ENCODE data around the gene PFDN2. TPM values are rescaled to one million over a fixed set of nuclear protein-coding genes. Genes with fewer than 3 reads are reported as not detected.

PFDN2 gene
- total and polyA plus RNA-seq, 9 donors: 29.5 to 93.0 (median 73.8) TPM

- Histone ChIP-seq H3K36me3 (ENCODE audit: control insufficient read depth, insufficient read depth, low read length) (no peaks in the 10 kb centered on the region), H3K4me1 (ENCODE audit: control insufficient read depth, insufficient read depth, low read length) (no peaks in the 10 kb centered on the region), H3K4me3 (ENCODE audit: low read length) (no peak overlapping the region), H3K9me3 (replicated peaks; ENCODE audit: control insufficient read depth, low read depth, low read length) (no peaks in the 10 kb centered on the region), H3K27me3 (ENCODE audit: control insufficient read depth, insufficient read depth, low read length) (peaks cover 10% of the 10 kb centered on the region), H3K27ac (ENCODE audit: low read length) (no peak overlapping the region)
- WGBS (ENCODE audit: insufficient coverage): 50% methylated on average over 1 of the region's 6 CpGs
- DNase-seq: no peak
Observed at GRCh38 chr1:161059293-161059692, 58.5 kb downstream of the PFDN2 start.

DNA sequence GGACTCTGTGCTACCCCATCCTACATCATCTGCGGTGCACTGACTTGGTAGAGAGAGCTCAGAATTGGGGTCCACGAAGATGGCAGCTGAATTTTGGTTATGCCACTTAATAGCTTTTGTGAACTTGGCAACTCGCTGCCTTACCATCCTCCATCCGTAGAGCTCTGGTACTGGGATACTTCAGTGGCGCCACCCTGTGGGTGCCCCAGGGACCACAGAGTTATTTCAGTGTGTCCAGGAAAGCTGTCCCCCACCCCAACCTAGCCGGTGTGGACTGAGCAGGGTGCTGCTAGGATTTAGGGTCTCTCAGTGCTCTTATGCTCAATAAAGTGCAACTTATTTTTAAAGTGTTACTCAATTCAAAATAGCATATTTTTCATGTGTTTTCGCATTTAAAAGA, 63.0 kb downstream of the PFDN2 start:
- DNase-seq: no peak
- 100% methylated on average over 1 of the region's 7 CpGs for WGBS (ENCODE audit: insufficient coverage)
- Histone ChIP-seq H3K27me3 (ENCODE audit: control insufficient read depth, insufficient read depth, low read length) (peaks cover 13% of the 10 kb centered on the region), H3K27ac (ENCODE audit: low read length) (no peak overlapping the region), H3K4me3 (ENCODE audit: low read length) (no peak overlapping the region), H3K9me3 (replicated peaks; ENCODE audit: control insufficient read depth, low read depth, low read length) (no peaks in the 10 kb centered on the region), H3K36me3 (ENCODE audit: control insufficient read depth, insufficient read depth, low read length) (no peaks in the 10 kb centered on the region), H3K4me1 (ENCODE audit: control insufficient read depth, insufficient read depth, low read length) (no peaks in the 10 kb centered on the region)

DNA sequence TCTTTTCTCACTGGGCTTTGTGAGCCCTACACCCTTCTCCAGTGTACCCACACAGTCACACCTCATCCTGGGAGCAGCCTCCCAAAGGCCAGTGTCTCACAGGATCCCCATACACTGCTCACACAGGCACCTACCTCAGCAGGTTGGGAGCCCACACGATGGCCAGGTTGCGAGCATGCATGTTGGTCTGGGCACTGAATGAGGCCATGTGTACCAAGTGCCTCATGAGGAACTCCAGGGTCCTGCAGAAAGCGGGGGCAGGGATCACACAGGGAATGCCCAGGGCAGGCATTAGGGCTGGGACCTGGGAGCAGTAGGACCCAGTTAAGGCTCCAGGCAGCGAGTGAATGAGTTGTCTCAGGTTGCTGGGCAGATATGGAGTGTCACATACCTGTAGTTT, 63.6 kb downstream of the PFDN2 start:
- no peaks in the 10 kb centered on the region for H3K4me1 ChIP-seq (ENCODE audit: control insufficient read depth, insufficient read depth, low read length)
- H3K36me3 ChIP-seq (ENCODE audit: control insufficient read depth, insufficient read depth, low read length): no peaks in the 10 kb centered on the region
- 84% methylated on average over 4 of the region's 4 CpGs for WGBS (ENCODE audit: insufficient coverage)
- no peak overlapping the region for H3K27ac ChIP-seq (ENCODE audit: low read length)
- peaks cover 13% of the 10 kb centered on the region for H3K27me3 ChIP-seq (ENCODE audit: control insufficient read depth, insufficient read depth, low read length)
- H3K4me3 ChIP-seq (ENCODE audit: low read length): no peak overlapping the region
- no peaks in the 10 kb centered on the region for H3K9me3 ChIP-seq (replicated peaks; ENCODE audit: control insufficient read depth, low read depth, low read length)
- DNase-seq: no peak

DNA sequence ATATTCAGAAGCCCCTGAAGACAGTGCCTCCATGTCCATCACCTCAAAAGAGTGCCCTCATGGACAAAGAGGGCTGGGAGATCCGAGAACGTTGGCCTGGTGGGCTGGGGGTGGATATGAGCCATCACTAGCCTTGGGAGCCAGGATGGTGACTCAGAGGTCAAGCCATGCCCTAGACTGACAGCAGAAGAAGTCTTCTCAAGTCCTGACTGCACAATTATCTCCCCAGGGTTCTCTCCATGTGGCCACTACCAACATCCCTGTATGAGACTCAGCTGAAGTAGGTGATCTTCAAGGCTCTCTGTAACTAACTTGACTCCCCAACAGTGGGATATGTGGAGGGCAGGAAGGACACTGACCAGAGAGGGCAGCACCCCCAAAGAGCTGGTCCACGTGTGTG, 64.9 kb downstream of the PFDN2 start:
- Histone ChIP-seq H3K4me1 (ENCODE audit: control insufficient read depth, insufficient read depth, low read length) (no peaks in the 10 kb centered on the region), H3K4me3 (ENCODE audit: low read length) (no peak overlapping the region), H3K9me3 (replicated peaks; ENCODE audit: control insufficient read depth, low read depth, low read length) (no peaks in the 10 kb centered on the region), H3K27me3 (ENCODE audit: control insufficient read depth, insufficient read depth, low read length) (peaks cover 17% of the 10 kb centered on the region), H3K36me3 (ENCODE audit: control insufficient read depth, insufficient read depth, low read length) (no peaks in the 10 kb centered on the region), H3K27ac (ENCODE audit: low read length) (no peak overlapping the region)
- WGBS (ENCODE audit: insufficient coverage): no CpG with 5 or more reads among the region's 3 CpGs
- no peak for DNase-seq

DNA sequence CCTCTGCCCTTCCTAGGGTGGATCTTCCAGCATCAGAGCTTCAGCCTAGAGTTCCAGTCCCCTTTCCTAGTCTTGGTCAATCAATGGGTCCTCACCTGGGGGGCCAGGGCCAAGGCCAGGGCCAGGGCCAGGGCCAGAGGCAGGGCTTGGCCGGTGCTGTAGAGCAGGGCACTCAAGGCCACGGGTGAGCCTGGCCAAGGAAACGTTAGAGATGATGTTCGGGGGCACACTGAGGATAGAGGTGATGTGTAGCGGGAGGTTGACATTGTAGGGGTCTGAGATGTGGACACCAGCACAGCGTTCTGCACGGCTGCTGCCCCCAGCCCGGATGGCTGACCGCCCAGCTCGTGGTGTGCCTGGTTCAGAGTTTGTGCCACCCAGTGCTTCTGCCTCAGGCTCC, 66.6 kb downstream of the PFDN2 start:
- H3K36me3 ChIP-seq (ENCODE audit: control insufficient read depth, insufficient read depth, low read length): no peaks in the 10 kb centered on the region
- 92% methylated on average over 10 of the region's 10 CpGs for WGBS (ENCODE audit: insufficient coverage)
- H3K27me3 ChIP-seq (ENCODE audit: control insufficient read depth, insufficient read depth, low read length): peaks cover 19% of the 10 kb centered on the region
- H3K27ac ChIP-seq (ENCODE audit: low read length): no peak overlapping the region
- H3K4me3 ChIP-seq (ENCODE audit: low read length): no peak overlapping the region
- no peak for DNase-seq
- H3K4me1 ChIP-seq (ENCODE audit: control insufficient read depth, insufficient read depth, low read length): peaks cover 2% of the 10 kb centered on the region
- peaks cover 7% of the 10 kb centered on the region for H3K9me3 ChIP-seq (replicated peaks; ENCODE audit: control insufficient read depth, low read depth, low read length)

Other genes with a start within 250 kb of the PFDN2 start
- gene ITLN1, start 232.9 kb downstream of the PFDN2 start, total RNA-seq: 0.13 TPM
- gene ITLN1, start 232.9 kb downstream of the PFDN2 start, polyA plus RNA-seq (ENCODE audit: insufficient read depth in 1 of 8, insufficient read length in 8 of 8, low replicate concordance in 1 of 8): 1 to 10 TPM in 2 of 8 donors, under 1 TPM in 4, not detected in 2; 0.19 to 8.6 (median 0.37) TPM
- not detected for gene ITLN2, start 163.2 kb downstream of the PFDN2 start, total RNA-seq
- gene ITLN2, start 163.2 kb downstream of the PFDN2 start, polyA plus RNA-seq (ENCODE audit: insufficient read depth in 1 of 8, insufficient read length in 8 of 8, low replicate concordance in 1 of 8): under 1 TPM in 1 of 8 donors, not detected in 7; 0.56 TPM
- 11.7 TPM for gene F11R, start 96.9 kb downstream of the PFDN2 start, total RNA-seq
- 10 to 100 TPM in 7 of 8 donors, 1 to 10 TPM in 1; 8.9 to 28.0 (median 12.7) TPM for gene F11R, start 96.9 kb downstream of the PFDN2 start, polyA plus RNA-seq (ENCODE audit: insufficient read depth in 1 of 8, insufficient read length in 8 of 8, low replicate concordance in 1 of 8)
- gene TSTD1, start 79.1 kb downstream of the PFDN2 start, total RNA-seq: 28.8 TPM
- gene TSTD1, start 79.1 kb downstream of the PFDN2 start, polyA plus RNA-seq (ENCODE audit: insufficient read depth in 1 of 8, insufficient read length in 8 of 8, low replicate concordance in 1 of 8): 10 to 100 TPM; 22.4 to 36.7 (median 25.4) TPM
- 46.9 TPM for gene USF1, start 72.1 kb downstream of the PFDN2 start, total RNA-seq
- 10 to 100 TPM; 34.9 to 42.5 (median 37.9) TPM for gene USF1, start 72.1 kb downstream of the PFDN2 start, polyA plus RNA-seq (ENCODE audit: insufficient read depth in 1 of 8, insufficient read length in 8 of 8, low replicate concordance in 1 of 8)
- gene ARHGAP30, start 48.1 kb downstream of the PFDN2 start, total RNA-seq: 1.3 TPM
- gene ARHGAP30, start 48.1 kb downstream of the PFDN2 start, polyA plus RNA-seq (ENCODE audit: insufficient read depth in 1 of 8, insufficient read length in 8 of 8, low replicate concordance in 1 of 8): 1 to 10 TPM; 2.7 to 3.4 (median 2.9) TPM
- gene NECTIN4, start 28.5 kb downstream of the PFDN2 start, total RNA-seq: 0.04 TPM
- gene NECTIN4, start 28.5 kb downstream of the PFDN2 start, polyA plus RNA-seq (ENCODE audit: insufficient read depth in 1 of 8, insufficient read length in 8 of 8, low replicate concordance in 1 of 8): 1 to 10 TPM in 1 of 8 donors, under 1 TPM in 6, not detected in 1; 0.05 to 6.1 (median 0.10) TPM
- gene KLHDC9, start 19.7 kb downstream of the PFDN2 start, total RNA-seq: 1.0 TPM
- gene KLHDC9, start 19.7 kb downstream of the PFDN2 start, polyA plus RNA-seq (ENCODE audit: insufficient read depth in 1 of 8, insufficient read length in 8 of 8, low replicate concordance in 1 of 8): 1 to 10 TPM in 2 of 8 donors, under 1 TPM in 6; 0.23 to 1.5 (median 0.64) TPM
- gene NIT1, start 68 bp upstream of the PFDN2 start, total RNA-seq: 29.1 TPM
- gene NIT1, start 68 bp upstream of the PFDN2 start, polyA plus RNA-seq (ENCODE audit: insufficient read depth in 1 of 8, insufficient read length in 8 of 8, low replicate concordance in 1 of 8): 10 to 100 TPM; 26.7 to 34.3 (median 30.2) TPM
- gene DEDD, start 14.6 kb upstream of the PFDN2 start, total RNA-seq: 16.8 TPM
- gene DEDD, start 14.6 kb upstream of the PFDN2 start, polyA plus RNA-seq (ENCODE audit: insufficient read depth in 1 of 8, insufficient read length in 8 of 8, low replicate concordance in 1 of 8): 10 to 100 TPM; 36.1 to 48.1 (median 40.7) TPM
- 79.8 TPM for gene UFC1, start 35.9 kb upstream of the PFDN2 start, total RNA-seq
- gene UFC1, start 35.9 kb upstream of the PFDN2 start, polyA plus RNA-seq (ENCODE audit: insufficient read depth in 1 of 8, insufficient read length in 8 of 8, low replicate concordance in 1 of 8): 100 to 1,000 TPM in 7 of 8 donors, 10 to 100 TPM in 1; 90.7 to 132 (median 107) TPM
- 10.4 TPM for gene USP21, start 41.5 kb upstream of the PFDN2 start, total RNA-seq
- 10 to 100 TPM; 24.6 to 36.2 (median 26.3) TPM for gene USP21, start 41.5 kb upstream of the PFDN2 start, polyA plus RNA-seq (ENCODE audit: insufficient read depth in 1 of 8, insufficient read length in 8 of 8, low replicate concordance in 1 of 8)
- gene PPOX, start 48.4 kb upstream of the PFDN2 start, total RNA-seq: 22.4 TPM
- 10 to 100 TPM; 16.1 to 28.6 (median 22.3) TPM for gene PPOX, start 48.4 kb upstream of the PFDN2 start, polyA plus RNA-seq (ENCODE audit: insufficient read depth in 1 of 8, insufficient read length in 8 of 8, low replicate concordance in 1 of 8)
- gene B4GALT3, start 59.5 kb upstream of the PFDN2 start, total RNA-seq: 16.7 TPM
- 10 to 100 TPM; 22.3 to 29.8 (median 23.5) TPM for gene B4GALT3, start 59.5 kb upstream of the PFDN2 start, polyA plus RNA-seq (ENCODE audit: insufficient read depth in 1 of 8, insufficient read length in 8 of 8, low replicate concordance in 1 of 8)
- 7.8 TPM for gene ADAMTS4, start 81.0 kb upstream of the PFDN2 start, total RNA-seq
- gene ADAMTS4, start 81.0 kb upstream of the PFDN2 start, polyA plus RNA-seq (ENCODE audit: insufficient read depth in 1 of 8, insufficient read length in 8 of 8, low replicate concordance in 1 of 8): 10 to 100 TPM in 4 of 8 donors, 1 to 10 TPM in 4; 8.6 to 14.1 (median 10.6) TPM
- 84.4 TPM for gene NDUFS2, start 84.3 kb upstream of the PFDN2 start, total RNA-seq
- gene NDUFS2, start 84.3 kb upstream of the PFDN2 start, polyA plus RNA-seq (ENCODE audit: insufficient read depth in 1 of 8, insufficient read length in 8 of 8, low replicate concordance in 1 of 8): 100 to 1,000 TPM; 134 to 163 (median 146) TPM
- gene FCER1G, start 97.3 kb upstream of the PFDN2 start, total RNA-seq: 6.9 TPM
- gene FCER1G, start 97.3 kb upstream of the PFDN2 start, polyA plus RNA-seq (ENCODE audit: insufficient read depth in 1 of 8, insufficient read length in 8 of 8, low replicate concordance in 1 of 8): 10 to 100 TPM; 13.2 to 24.9 (median 20.4) TPM
- gene APOA2, start 105.6 kb upstream of the PFDN2 start, total RNA-seq: 1.7 TPM
- 10 to 100 TPM in 2 of 8 donors, 1 to 10 TPM in 1, under 1 TPM in 2, not detected in 3; 0.17 to 31.3 (median 1.7) TPM for gene APOA2, start 105.6 kb upstream of the PFDN2 start, polyA plus RNA-seq (ENCODE audit: insufficient read depth in 1 of 8, insufficient read length in 8 of 8, low replicate concordance in 1 of 8)
- 9.3 TPM for gene TOMM40L, start 108.0 kb upstream of the PFDN2 start, total RNA-seq
- 10 to 100 TPM in 2 of 8 donors, 1 to 10 TPM in 6; 8.7 to 11.0 (median 9.6) TPM for gene TOMM40L, start 108.0 kb upstream of the PFDN2 start, polyA plus RNA-seq (ENCODE audit: insufficient read depth in 1 of 8, insufficient read length in 8 of 8, low replicate concordance in 1 of 8)
- not detected for gene NR1I3, start 120.2 kb upstream of the PFDN2 start, total RNA-seq
- 1 to 10 TPM in 6 of 8 donors, under 1 TPM in 2; 0.50 to 1.5 (median 1.1) TPM for gene NR1I3, start 120.2 kb upstream of the PFDN2 start, polyA plus RNA-seq (ENCODE audit: insufficient read depth in 1 of 8, insufficient read length in 8 of 8, low replicate concordance in 1 of 8)
- gene PCP4L1, start 140.7 kb upstream of the PFDN2 start, total RNA-seq: 0.04 TPM
- 1 to 10 TPM in 1 of 8 donors, under 1 TPM in 6, not detected in 1; 0.13 to 1.2 (median 0.37) TPM for gene PCP4L1, start 140.7 kb upstream of the PFDN2 start, polyA plus RNA-seq (ENCODE audit: insufficient read depth in 1 of 8, insufficient read length in 8 of 8, low replicate concordance in 1 of 8)
- 21.9 TPM for gene MPZ, start 191.9 kb upstream of the PFDN2 start, total RNA-seq
- 10 to 100 TPM in 5 of 8 donors, 1 to 10 TPM in 3; 6.5 to 38.1 (median 14.3) TPM for gene MPZ, start 191.9 kb upstream of the PFDN2 start, polyA plus RNA-seq (ENCODE audit: insufficient read depth in 1 of 8, insufficient read length in 8 of 8, low replicate concordance in 1 of 8)
- 20.2 TPM for gene SDHC, start 196.3 kb upstream of the PFDN2 start, total RNA-seq
- 100 to 1,000 TPM; 112 to 145 (median 136) TPM for gene SDHC, start 196.3 kb upstream of the PFDN2 start, polyA plus RNA-seq (ENCODE audit: insufficient read depth in 1 of 8, insufficient read length in 8 of 8, low replicate concordance in 1 of 8)
- gene CFAP126, start 249.8 kb upstream of the PFDN2 start, total RNA-seq: not detected
- gene CFAP126, start 249.8 kb upstream of the PFDN2 start, polyA plus RNA-seq (ENCODE audit: insufficient read depth in 1 of 8, insufficient read length in 8 of 8, low replicate concordance in 1 of 8): 1 to 10 TPM in 5 of 8 donors, under 1 TPM in 2, not detected in 1; 0.41 to 2.9 (median 1.5) TPM

All from muscle of leg (tissue), 11 donors.